Psoas muscle (tissue), 8 donors: ENCODE measurements around the gene IRS1. TPM values are rescaled to one million over a fixed set of nuclear protein-coding genes. Genes with fewer than 3 reads are reported as not detected.
A peak's percentile ranks its signal among the peaks of the same experiment; 100 is the strongest.

Experiments used
- ATAC-seq, 4 donors: fragments of 200-7000 bp; cut with Tn5 transposase; one replicate each; pipeline ENCODE4 v1.9.1; 2020; ENCODE audit warnings: moderate library complexity in 3 of 4, mild to moderate bottlenecking in 2 of 4
- DNase-seq, 2 donors: peaks; one replicate each; pipeline ENCODE4 v3.0.0-alpha.2; 2020
- H3K27ac ChIP-seq: fragments of 200-600 bp; one replicate; pipeline ENCODE4 v1.8.0; 2022
- H3K27me3 ChIP-seq, 3 donors: fragments of 200-600 bp in 1 of 3; one replicate each; pipeline versions ENCODE4 v1.6.1 to v1.8.0; 2013 to 2022; ENCODE audit warnings: low read length in 2 of 3, mild to moderate bottlenecking in 2 of 3, moderate library complexity in 1 of 3; ENCODE audit not compliant: insufficient read depth in 3 of 3
- H3K36me3 ChIP-seq, 2 donors: fragments of 200-600 bp in 1 of 2; one replicate each; pipeline versions ENCODE4 v1.6.1 to v1.8.0; 2013 to 2022; ENCODE audit warnings: low read depth in 1 of 2, mild to moderate bottlenecking in 1 of 2, moderate library complexity in 1 of 2; ENCODE audit not compliant: insufficient read depth in 1 of 2
- H3K4me1 ChIP-seq: fragments of 200-600 bp; one replicate; pipeline ENCODE4 v1.8.0; 2022
- H3K4me3 ChIP-seq: fragments of 200-600 bp; one replicate; pipeline ENCODE4 v1.8.0; 2022; ENCODE audit warnings: mild to moderate bottlenecking
- H3K9me3 ChIP-seq: fragments of 200-600 bp; one replicate; pipeline ENCODE4 v1.8.0; 2022
- WGBS, 3 donors: extraction: QIAGEN DNeasy Blood & Tissue Kit; methylation state at CpG; one replicate each; pipeline versions ENCODE4 v1.1.6 to v1.1.7; 2013; 5-methylcytosine and 5-hydroxymethylcytosine counted together
- intact Hi-C, 2 donors: fragments of 100-400 bp; cut with DNase I; formaldehyde crosslinking; loops; one replicate each; pipeline versions ENCODE4 v1.11.0 to v1.14.2; 2022
- polyA plus RNA-seq, 3 donors: library from polyadenylated mRNA; stranded (reverse); fragments of 200-250 nt; gene quantifications; one replicate each; pipeline ENCODE4 v1.2.3, GENCODE V29; 2013
- total RNA-seq, 4 donors: library from RNA; stranded (reverse); fragmentation: NEBNext Ultra II Directional in 2 of 4; extraction: Animal tissue kit (Norgen Biotek cat#: 25700) in 2 of 4; gene quantifications; one replicate each; pipeline versions ENCODE4 v1.2.1 to v1.2.4, GENCODE V29; 2021 to 2023
- TF ChIP-seq, protein P1 (sequence below): fragments of 200-600 bp; IDR thresholded peaks from one replicate; pipeline ENCODE4 v1.8.0; 2022; ENCODE audit warnings: antibody characterized with exemption
- donor health status: healthy with polysubstance abuse.
- donor health status: DM: no; HTN: no; CAD: no; lungs with moderate emphysema.
- donor health status: Bipolar disorder and iron deficiency.
- donor health status: healthy.
- donor health status: DM: yes; HTN: yes; CAD: no.
- donor health status: DM: no; HTN: no; CAD: no.
- donor health status: DM: no; HTN: no; CAD: no.
- donor health status: DM: yes; HTN: yes; CAD: no.

Gene IRS1
- total and polyA plus RNA-seq, 7 donors = 2.5 to 21.0 (median 11.9) TPM

DNA sequence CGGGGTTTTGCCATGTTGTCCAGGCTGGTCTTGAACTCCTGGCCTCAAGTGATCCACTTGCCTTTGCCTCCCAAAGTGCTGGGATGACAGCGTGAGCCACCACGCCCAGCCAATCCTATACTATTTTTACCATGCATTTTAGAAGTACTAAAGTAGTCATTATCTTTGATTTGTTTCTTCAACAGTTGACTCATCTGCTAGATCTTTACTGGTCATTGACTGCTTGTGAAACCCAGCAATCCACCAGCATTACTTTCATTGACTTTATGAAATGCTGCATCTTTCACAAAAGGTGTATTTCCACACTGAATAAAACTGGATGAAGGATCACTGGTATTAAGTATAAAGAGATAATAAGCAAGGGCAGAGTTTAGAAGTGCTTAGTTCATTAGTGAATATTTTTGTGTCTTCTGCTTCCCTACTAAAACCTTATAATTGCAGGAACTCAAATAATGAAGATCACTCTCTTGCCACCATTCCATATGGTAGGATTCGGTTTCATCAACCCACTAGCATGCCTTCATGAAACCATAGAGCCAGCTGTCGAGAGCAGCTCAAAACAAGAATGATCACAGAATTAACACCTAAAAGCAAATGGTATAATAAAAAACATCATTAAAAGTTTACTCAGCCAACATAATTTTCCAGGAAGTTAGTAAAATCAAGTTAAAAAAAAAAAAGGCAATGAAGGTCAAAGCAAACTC is 33.1 kb downstream of the IRS1 start:
- Histone ChIP-seq H3K4me3 (no peak overlapping the region), H3K9me3 (no peaks in the 10 kb centered on the region), H3K4me1 (peaks cover 43% of the 10 kb centered on the region), H3K36me3 (no peaks in the 10 kb centered on the region), H3K27ac (peak overlapping the region; percentile 91), H3K27me3 (no peaks in the 10 kb centered on the region)
- TF ChIP-seq, protein P1, sequence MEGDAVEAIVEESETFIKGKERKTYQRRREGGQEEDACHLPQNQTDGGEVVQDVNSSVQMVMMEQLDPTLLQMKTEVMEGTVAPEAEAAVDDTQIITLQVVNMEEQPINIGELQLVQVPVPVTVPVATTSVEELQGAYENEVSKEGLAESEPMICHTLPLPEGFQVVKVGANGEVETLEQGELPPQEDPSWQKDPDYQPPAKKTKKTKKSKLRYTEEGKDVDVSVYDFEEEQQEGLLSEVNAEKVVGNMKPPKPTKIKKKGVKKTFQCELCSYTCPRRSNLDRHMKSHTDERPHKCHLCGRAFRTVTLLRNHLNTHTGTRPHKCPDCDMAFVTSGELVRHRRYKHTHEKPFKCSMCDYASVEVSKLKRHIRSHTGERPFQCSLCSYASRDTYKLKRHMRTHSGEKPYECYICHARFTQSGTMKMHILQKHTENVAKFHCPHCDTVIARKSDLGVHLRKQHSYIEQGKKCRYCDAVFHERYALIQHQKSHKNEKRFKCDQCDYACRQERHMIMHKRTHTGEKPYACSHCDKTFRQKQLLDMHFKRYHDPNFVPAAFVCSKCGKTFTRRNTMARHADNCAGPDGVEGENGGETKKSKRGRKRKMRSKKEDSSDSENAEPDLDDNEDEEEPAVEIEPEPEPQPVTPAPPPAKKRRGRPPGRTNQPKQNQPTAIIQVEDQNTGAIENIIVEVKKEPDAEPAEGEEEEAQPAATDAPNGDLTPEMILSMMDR = no peak
- intact Hi-C loops = no loop called here
- 58 to 75% (median 65%) methylated on average over 5 of the region's 5 CpGs for WGBS, 3 donors
- DNase-seq (no peak), ATAC-seq (no peak)

DNA sequence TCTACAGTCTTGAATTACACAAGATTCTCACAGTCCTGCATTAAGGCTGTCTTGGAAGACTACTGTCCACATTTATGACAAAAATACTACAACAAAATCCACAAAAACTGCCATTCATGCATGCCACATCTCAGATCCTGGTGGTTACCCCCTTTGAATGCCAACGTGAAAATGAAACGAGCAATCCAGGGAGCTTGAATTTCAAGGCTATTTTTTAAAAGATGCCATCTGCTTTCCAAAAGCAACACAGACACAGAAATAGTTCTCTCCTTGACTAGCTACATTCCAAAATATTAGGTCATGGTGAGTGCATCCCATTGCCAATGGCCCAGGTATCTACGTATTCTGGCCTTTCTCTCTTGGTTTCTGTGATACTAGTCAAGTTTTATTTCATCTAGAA is 36.3 kb downstream of the IRS1 start:
- TF ChIP-seq, protein P1 = no peak
- Histone ChIP-seq H3K4me3 (no peak overlapping the region), H3K4me1 (peaks cover 63% of the 10 kb centered on the region), H3K27me3 (no peaks in the 10 kb centered on the region), H3K36me3 (no peaks in the 10 kb centered on the region), H3K9me3 (no peaks in the 10 kb centered on the region), H3K27ac (peak overlapping the region; percentile 91)
- intact Hi-C loops = no loop called here
- WGBS, 3 donors = 19 to 28% (median 23%) methylated on average over 3 of the region's 3 CpGs
- DNase-seq (no peak), ATAC-seq (no peak)

DNA sequence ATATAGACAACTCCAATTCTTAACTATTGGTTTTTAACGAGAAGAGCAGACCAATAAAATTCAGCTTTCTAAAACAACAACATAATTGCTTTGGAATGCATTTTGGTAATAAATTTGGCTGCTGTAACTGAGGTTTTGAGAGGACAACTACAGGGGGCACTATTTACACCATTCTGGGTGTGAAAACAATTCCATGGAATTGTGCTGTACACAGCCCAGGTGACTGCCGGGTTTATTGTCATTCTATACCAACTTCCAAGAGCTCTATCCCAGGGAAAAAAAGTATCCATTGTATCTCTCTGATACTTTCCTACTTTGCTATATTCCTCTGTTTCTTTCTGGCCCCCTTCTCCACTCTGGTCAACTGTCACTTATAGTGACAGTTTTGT is 38.4 kb downstream of the IRS1 start:
- Histone ChIP-seq H3K36me3 (no peaks in the 10 kb centered on the region), H3K4me3 (peak overlapping the region; percentile 26), H3K9me3 (no peaks in the 10 kb centered on the region), H3K27me3 (no peaks in the 10 kb centered on the region), H3K4me1 (peaks cover 65% of the 10 kb centered on the region), H3K27ac (peak overlapping the region; percentile 91)
- WGBS, 3 donors = 26 to 48% (median 32%) methylated on average over 2 of the region's 2 CpGs
- DNase-seq = no peak
- intact Hi-C loops = no loop called here
- ATAC-seq = peak in 2 of 4 donors; percentile 8 to 12
- TF ChIP-seq, protein P1 = no peak

GRCh38 chr2:226760412-226761194 is 39.0 kb downstream of the IRS1 start:
- Histone ChIP-seq H3K27ac (peak overlapping the region; percentile 91), H3K4me3 (peak overlapping the region; percentile 35), H3K27me3 (no peaks in the 10 kb centered on the region), H3K36me3 (no peaks in the 10 kb centered on the region), H3K4me1 (peaks cover 69% of the 10 kb centered on the region), H3K9me3 (no peaks in the 10 kb centered on the region)
- intact Hi-C loops = no loop called here
- 27 to 35% (median 32%) methylated on average over 2 of the region's 2 CpGs for WGBS, 3 donors
- no peak for DNase-seq
- peak; percentile 80 to 85 (median 84) for ATAC-seq
- TF ChIP-seq, protein P1 = no peak
